H1 (cell line): ENCODE data around the gene CEBPG. TPM values are rescaled to one million over a fixed set of nuclear protein-coding genes. Genes with fewer than 3 reads are reported as not detected.

Source experiments
- ASH2L ChIP-seq: fragments of 200-600, 300-600 bp; sonication (generic); IDR thresholded peaks from one replicate; pipeline ENCODE4 v1.7.1; 2017; ENCODE audit warnings: low read length
- CBX8 ChIP-seq: fragments of 300-800, 300-1000 bp; sonication (generic); IDR thresholded peaks from 2 replicates; pipeline ENCODE4 v1.7.1; 2016; ENCODE audit warnings: low read depth, low read length, borderline replicate concordance
- HDAC6 ChIP-seq: IDR thresholded peaks from one replicate; pipeline ENCODE4 v1.7.1; 2012; ENCODE audit warnings: low read depth, mild to moderate bottlenecking, inconsistent platforms, low read length, moderate library complexity
- SP4 ChIP-seq: IDR thresholded peaks from 2 replicates; pipeline ENCODE4 v1.6.1; 2012; ENCODE audit warnings: low read length, inconsistent platforms
- YY1 ChIP-seq: IDR thresholded peaks from 2 replicates; pipeline ENCODE4 v1.6.1; 2011; ENCODE audit warnings: low read depth, mild to moderate bottlenecking, low read length
- polyA plus RNA-seq, 7 experiments: library from polyadenylated mRNA; depleted of rRNA in 3 of 7; stranded (reverse) in 5 of 7; unstranded in 2 of 7; fragments of >200 nt in 5 of 7; fragments of 200-250 nt in 2 of 7; gene quantifications; 1 replicate in 5 of 7; 2 replicates in 1 of 7; 4 replicates in 1 of 7; pipeline versions ENCODE4 v1.2.1 to v1.2.3, GENCODE V29; 2011 to 2013; ENCODE audit warnings: missing spikeins in 2 of 7, mixed read lengths in 2 of 7
- total RNA-seq: library from RNA; stranded (reverse); fragmentation: NEBNext Ultra II Directional; extraction: Animal tissue kit (Norgen Biotek cat#: 25700); gene quantifications from 2 replicates; pipeline ENCODE4 v1.2.1, GENCODE V29; 2021

CEBPG gene
- total and polyA plus RNA-seq, 2 of the 8 experiments (the other 6 are each of a cell fraction or from before 2014, with no cell fraction given), result 12.3 to 35.4 TPM

DNA sequence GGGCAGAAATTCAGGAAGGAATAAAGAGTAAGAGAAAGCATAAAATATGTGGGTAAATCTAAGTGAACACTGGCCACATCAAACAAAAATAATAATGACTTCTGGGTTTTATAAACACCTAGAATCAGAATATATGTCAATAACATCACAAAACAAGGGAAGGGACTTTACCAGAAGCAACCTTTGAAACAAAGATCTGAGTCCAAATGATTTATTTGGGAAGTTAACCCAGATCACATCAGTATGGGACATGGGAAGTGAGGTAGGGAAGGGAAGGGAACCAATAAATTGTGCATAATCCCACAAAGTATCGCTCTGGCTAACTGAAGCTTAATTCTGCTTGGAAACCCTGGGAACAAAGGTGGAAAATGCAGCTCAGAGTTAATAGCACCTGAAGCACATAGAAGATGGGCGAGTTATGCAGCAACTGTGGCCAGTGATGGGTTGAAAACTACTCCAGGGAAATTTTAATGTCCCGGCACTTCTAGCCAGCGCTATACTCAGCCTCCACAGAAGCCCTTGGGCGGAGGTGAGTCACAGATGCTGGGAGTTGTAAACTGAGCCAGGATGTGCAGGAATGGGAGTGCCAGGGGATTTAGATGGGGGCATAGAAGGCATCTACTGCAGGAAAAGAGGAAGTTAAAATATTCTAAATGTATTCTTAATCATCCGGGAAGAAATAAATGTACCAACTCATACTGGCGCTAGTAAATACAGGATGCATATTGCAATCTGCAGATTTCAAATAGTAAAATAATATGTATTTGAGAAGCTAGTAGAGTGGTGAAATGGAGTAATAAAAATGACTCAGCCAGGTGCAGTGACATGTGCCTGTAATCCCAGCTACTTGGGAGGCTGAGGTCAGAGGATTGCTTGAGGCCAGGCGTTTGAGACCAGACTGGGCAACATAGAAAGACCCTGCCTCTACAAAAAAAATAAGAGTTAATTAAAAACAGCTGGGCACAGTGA, 34.2 kb upstream of the CEBPG start (continued):
- no peak for TF ChIP-seq YY1
- TF ChIP-seq HDAC6, result no peak
- no peak for TF ChIP-seq SP4
- no peak for TF ChIP-seq CBX8
- TF ChIP-seq ASH2L, result no peak
